ENCODE measurements around the gene INO80D.

DNA sequence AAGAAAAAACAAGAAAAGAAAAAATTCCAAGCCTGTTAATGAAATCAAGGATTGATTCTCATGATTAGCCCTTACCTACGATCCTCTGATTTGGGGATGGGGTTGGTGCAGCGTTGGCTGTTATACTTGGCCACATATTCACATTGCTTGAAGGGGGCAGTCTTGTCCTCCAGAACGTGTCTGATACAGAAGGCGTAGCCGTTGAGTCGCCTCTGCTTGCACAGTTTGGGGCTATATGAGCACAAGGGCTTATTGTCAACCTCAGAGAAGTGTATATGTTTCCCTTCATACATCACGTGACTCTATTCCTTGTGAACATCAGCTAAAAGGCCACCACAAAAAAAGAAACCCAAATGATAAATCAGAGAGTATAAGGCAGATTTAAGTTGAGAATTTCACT lies 23.2 kb downstream of the INO80D start:
- no peak for TF ChIP-seq POLR2A (IDR thresholded peaks at IDR 0.05)
- no peak for TF ChIP-seq CTCF (IDR thresholded peaks at IDR 0.05)

Measured in heart left ventricle (tissue), 13 donors.